Stomach smooth muscle (tissue), 2 donors: ENCODE measurements around the gene GKN2.

ENCODE experiments used
- H3K27ac ChIP-seq: one replicate; pipeline ENCODE4 v1.7.0; 2013; ENCODE audit warnings: mild to moderate bottlenecking, low read length, inconsistent platforms
- H3K27me3 ChIP-seq, 2 donors: one replicate each; pipeline ENCODE4 v1.7.0; 2013; ENCODE audit warnings: low read length in 2 of 2; ENCODE audit not compliant: insufficient read depth in 2 of 2, control insufficient read depth in 1 of 2
- H3K36me3 ChIP-seq, 2 donors: one replicate each; pipeline ENCODE4 v1.7.0; 2013; ENCODE audit warnings: low read length in 2 of 2; ENCODE audit not compliant: control insufficient read depth in 2 of 2, insufficient read depth in 2 of 2
- H3K4me1 ChIP-seq: one replicate; pipeline ENCODE4 v1.7.0; 2013; ENCODE audit warnings: low read length; ENCODE audit not compliant: control insufficient read depth, insufficient read depth
- H3K4me3 ChIP-seq, 2 donors: one replicate each; pipeline ENCODE4 v1.7.0; 2013; ENCODE audit warnings: low read length in 2 of 2
- H3K9ac ChIP-seq, 2 donors: one replicate each; pipeline ENCODE4 v1.7.0; 2013; ENCODE audit warnings: low read length in 2 of 2, mild to moderate bottlenecking in 1 of 2
- H3K9me3 ChIP-seq, 2 donors: one replicate each; pipeline ENCODE4 v1.7.0; 2013; ENCODE audit warnings: low read length in 2 of 2; ENCODE audit not compliant: control insufficient read depth in 2 of 2
- donor health status: healthy.
- donor health status: Pancreatic carcinoma.

GKN2 gene

DNA sequence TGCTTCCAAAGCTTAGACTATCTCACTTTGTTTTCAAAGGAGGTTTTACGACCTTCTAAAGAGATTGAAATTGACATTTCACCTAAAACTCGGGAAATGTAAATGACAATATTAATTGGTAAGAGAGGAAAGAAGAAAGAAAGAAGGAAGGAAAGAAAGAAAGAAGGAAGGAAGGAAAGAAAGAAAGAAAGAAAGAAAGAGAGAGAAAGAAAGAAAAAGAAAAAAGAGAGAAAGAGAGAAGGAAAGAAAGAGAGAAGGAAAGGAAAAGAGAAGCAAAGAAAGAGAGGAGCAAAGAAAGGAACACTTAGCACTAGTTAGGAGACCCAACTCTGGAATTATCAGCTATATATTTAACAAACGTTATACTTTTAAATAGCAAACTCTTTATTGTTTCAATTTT, 25.4 kb upstream of the GKN2 start:
- H3K4me1 ChIP-seq = no peaks in the 10 kb centered on the region
- no peak overlapping the region for H3K4me3 ChIP-seq
- no peaks in the 10 kb centered on the region for H3K36me3 ChIP-seq
- no peaks in the 10 kb centered on the region for H3K27me3 ChIP-seq
- no peaks in the 10 kb centered on the region for H3K9me3 ChIP-seq
- no peak overlapping the region for H3K27ac ChIP-seq
- no peak overlapping the region for H3K9ac ChIP-seq

GRCh38 chr2:68977453-68977852, 24.8 kb upstream of the GKN2 start:
- Histone ChIP-seq H3K27ac (no peak overlapping the region), H3K27me3 (no peaks in the 10 kb centered on the region), H3K4me3 (no peak overlapping the region), H3K9ac (no peak overlapping the region), H3K4me1 (no peaks in the 10 kb centered on the region), H3K36me3 (no peaks in the 10 kb centered on the region), H3K9me3 (no peaks in the 10 kb centered on the region)

GRCh38 chr2:68975844-68976243, 23.2 kb upstream of the GKN2 start:
- no peaks in the 10 kb centered on the region for H3K9me3 ChIP-seq

DNA sequence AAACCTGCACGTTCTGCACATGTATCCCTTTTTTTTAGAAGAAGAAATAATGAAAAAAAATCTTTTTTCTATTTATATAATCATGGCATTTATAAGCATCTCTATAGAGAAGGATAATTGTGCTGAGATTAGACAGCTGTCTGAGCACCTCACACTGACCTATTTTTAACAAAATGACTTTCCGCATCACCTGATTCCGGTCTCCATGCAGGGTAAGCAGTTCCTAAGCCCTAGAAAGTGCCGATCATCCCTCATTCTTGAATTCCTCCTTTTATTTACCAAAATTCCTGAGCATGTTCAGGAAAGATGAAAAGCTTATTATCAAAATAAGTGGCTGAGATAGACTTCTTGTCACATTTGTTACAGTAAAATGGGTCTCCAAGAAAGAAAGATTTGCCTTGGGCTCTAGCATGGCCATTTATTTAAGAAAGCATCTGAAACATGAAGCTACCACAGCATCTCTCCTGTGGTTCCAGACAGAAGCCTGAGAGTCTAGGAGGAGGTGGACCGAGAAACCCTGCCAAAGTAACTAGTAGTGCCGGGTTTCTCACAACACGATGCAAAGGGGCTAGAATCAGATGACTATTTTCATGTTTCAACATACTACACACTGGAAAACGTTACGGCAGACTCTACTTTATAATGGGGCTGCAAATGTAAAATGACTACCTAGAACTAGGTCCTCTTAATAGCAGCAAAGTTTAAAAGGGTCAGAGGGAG, 22.4 kb upstream of the GKN2 start:
- no peaks in the 10 kb centered on the region for H3K9me3 ChIP-seq
- no peaks in the 10 kb centered on the region for H3K27me3 ChIP-seq
- no peaks in the 10 kb centered on the region for H3K36me3 ChIP-seq
- H3K27ac ChIP-seq = no peak overlapping the region
- no peak overlapping the region for H3K4me3 ChIP-seq
- no peaks in the 10 kb centered on the region for H3K4me1 ChIP-seq
- H3K9ac ChIP-seq = no peak overlapping the region

More at GRCh38 chr2:68975844-68976243, 23.2 kb upstream of the GKN2 start:
- Histone ChIP-seq H3K36me3 (no peaks in the 10 kb centered on the region), H3K4me3 (no peak overlapping the region), H3K27ac (no peak overlapping the region), H3K27me3 (no peaks in the 10 kb centered on the region), H3K4me1 (no peaks in the 10 kb centered on the region), H3K9ac (no peak overlapping the region)

- no peaks in the 10 kb centered on the region for H3K4me1 ChIP-seq
- H3K9ac ChIP-seq = no peak within 1 kb of the TSS
- no peak within 1 kb of the TSS for H3K27ac ChIP-seq
- no peak within 1 kb of the TSS for H3K4me3 ChIP-seq
- no peaks in the 10 kb centered on the region for H3K27me3 ChIP-seq
- no peaks in the 10 kb centered on the region for H3K9me3 ChIP-seq
- H3K36me3 ChIP-seq = no peaks in the 10 kb centered on the region
These were observed 21.6 kb upstream of the GKN2 start, which contains the start of gene GKN1 for GRCh38 chr2:68974251-68974650. Gene GKN1 (plus strand): TSS chr2:68974636. CDS start chr2:68974678, 42 bp downstream.

DNA sequence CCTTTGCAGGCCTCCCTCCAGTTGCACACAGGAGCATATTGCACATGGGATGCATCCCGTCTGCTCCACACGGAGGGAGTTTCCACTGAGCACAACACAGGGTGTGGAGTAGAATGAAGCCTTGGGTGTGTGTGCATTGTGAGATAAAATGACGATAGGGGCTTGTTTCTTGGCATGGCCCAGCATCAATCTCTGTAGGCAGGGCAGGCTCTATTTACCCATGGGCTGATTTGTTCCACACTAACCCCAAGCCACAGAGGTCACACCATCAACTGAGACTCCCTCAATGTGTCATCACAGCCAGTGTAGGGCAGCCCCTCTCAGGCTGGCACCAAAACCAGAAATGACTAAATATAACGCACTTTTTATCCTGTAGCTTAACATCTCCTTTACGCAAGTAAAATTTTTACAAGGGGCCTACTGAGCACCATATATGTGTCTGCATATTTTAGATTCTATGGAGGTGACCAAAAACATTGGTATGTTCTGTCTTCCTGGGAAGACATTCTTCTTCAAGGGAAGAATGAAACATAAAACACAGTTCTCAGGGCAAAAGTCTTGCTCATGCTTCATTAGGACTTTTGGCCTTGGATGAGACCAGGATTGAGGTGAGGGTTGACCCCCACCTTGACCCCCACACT, 19.0 kb upstream of the GKN2 start:
- no peaks in the 10 kb centered on the region for H3K27me3 ChIP-seq
- no peaks in the 10 kb centered on the region for H3K36me3 ChIP-seq
- no peaks in the 10 kb centered on the region for H3K9me3 ChIP-seq
- no peaks in the 10 kb centered on the region for H3K4me1 ChIP-seq
- H3K4me3 ChIP-seq = no peak overlapping the region
- no peak overlapping the region for H3K27ac ChIP-seq
- H3K9ac ChIP-seq = no peak overlapping the region

- H3K36me3 ChIP-seq = no peaks in the 10 kb centered on the region
- H3K9me3 ChIP-seq = no peaks in the 10 kb centered on the region
- no peaks in the 10 kb centered on the region for H3K4me1 ChIP-seq
- no peaks in the 10 kb centered on the region for H3K27me3 ChIP-seq
- no peak overlapping the region for H3K27ac ChIP-seq
- H3K4me3 ChIP-seq = no peak overlapping the region
- no peak overlapping the region for H3K9ac ChIP-seq
These were observed 18.0 kb upstream of the GKN2 start for GRCh38 chr2:68970566-68971265.

GRCh38 chr2:68969736-68970490, 17.2 kb upstream of the GKN2 start:
- Histone ChIP-seq H3K4me3 (no peak overlapping the region), H3K9ac (no peak overlapping the region), H3K27me3 (no peaks in the 10 kb centered on the region), H3K4me1 (no peaks in the 10 kb centered on the region), H3K9me3 (no peaks in the 10 kb centered on the region), H3K27ac (no peak overlapping the region), H3K36me3 (no peaks in the 10 kb centered on the region)

DNA sequence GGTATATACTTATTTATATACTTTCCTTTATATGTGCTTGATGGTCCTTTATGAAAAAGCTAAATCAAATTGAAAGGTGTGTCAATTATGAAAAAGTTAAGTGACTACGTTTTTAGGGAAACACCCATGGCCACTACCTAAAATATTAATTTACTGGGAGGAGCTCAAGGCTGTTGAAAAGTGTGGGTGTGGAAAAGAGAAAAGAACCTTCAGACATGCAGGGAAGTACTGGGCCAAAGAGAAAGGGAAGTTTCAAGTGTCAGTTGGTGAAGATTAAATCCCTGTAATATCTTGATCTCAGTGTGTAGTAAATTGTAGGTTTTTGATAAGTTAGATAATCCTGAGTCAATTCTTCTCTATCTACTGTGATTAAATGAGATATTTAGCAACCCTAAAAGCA, 15.5 kb upstream of the GKN2 start:
- H3K9ac ChIP-seq = no peak overlapping the region
- no peak overlapping the region for H3K4me3 ChIP-seq
- H3K4me1 ChIP-seq = no peaks in the 10 kb centered on the region
- no peaks in the 10 kb centered on the region for H3K27me3 ChIP-seq
- no peak overlapping the region for H3K27ac ChIP-seq
- H3K9me3 ChIP-seq = no peaks in the 10 kb centered on the region
- H3K36me3 ChIP-seq = no peaks in the 10 kb centered on the region

DNA sequence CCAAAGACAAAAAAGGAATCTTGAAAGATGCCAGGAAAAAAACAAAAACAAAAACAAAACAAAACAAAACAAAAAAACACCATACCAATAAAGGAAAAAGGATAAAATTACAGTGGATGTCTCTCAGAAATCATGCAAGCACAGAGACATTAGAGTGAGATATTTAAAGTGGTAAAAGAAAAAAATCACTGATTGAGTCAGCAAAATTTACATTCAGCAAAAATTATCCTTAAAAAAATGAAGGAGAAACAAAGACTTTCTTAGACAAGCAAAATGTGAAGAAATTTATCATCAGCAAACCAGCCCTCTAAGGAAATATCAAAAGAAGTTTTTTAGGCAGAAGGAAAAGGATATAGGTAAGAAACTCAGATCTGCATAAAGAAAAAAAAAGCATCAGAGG, 11.6 kb upstream of the GKN2 start:
- no peaks in the 10 kb centered on the region for H3K4me1 ChIP-seq
- no peak overlapping the region for H3K4me3 ChIP-seq
- no peaks in the 10 kb centered on the region for H3K27me3 ChIP-seq
- H3K36me3 ChIP-seq = no peaks in the 10 kb centered on the region
- H3K9ac ChIP-seq = no peak overlapping the region
- no peak overlapping the region for H3K27ac ChIP-seq
- H3K9me3 ChIP-seq = no peaks in the 10 kb centered on the region
